ENCODE results near the gene PEX11B. TPM values are rescaled to one million over a fixed set of nuclear protein-coding genes. Genes with fewer than 3 reads are reported as not detected.

Gene PEX11B
- total RNA-seq, 1 experiment from 2014 or later, result 16.1 TPM

GRCh38 chr1:145961425-145962156, 43.1 kb upstream of the PEX11B start:
- Mint-ChIP-seq H3K27ac (ENCODE audit: unreplicated experiment) (no peak overlapping the region), H3K9me3 (ENCODE audit: unreplicated experiment) (no peaks in the 10 kb centered on the region), H3K36me3 (ENCODE audit: insufficient read depth, unreplicated experiment) (no peaks in the 10 kb centered on the region), H3K4me1 (ENCODE audit: low read depth, unreplicated experiment) (peaks cover 29% of the 10 kb centered on the region), H3K27me3 (ENCODE audit: insufficient read depth, unreplicated experiment) (peaks cover 15% of the 10 kb centered on the region), H3K4me3 (ENCODE audit: unreplicated experiment) (peak overlapping the region; percentile 68)
- ChIA-PET CTCF (no interaction called here), POLR2A (no interaction called here)
- Histone ChIP-seq H3K27me3 (replicated peaks; ENCODE audit: control insufficient read depth, insufficient read depth, low read length) (no peaks in the 10 kb centered on the region; the same call in 1 of the 2 replicates), H3K36me3 (ENCODE audit: control insufficient read depth, insufficient read depth, low read length) (no peaks in the 10 kb centered on the region), H3K9me3 (no peaks in the 10 kb centered on the region), H3K4me3 (ENCODE audit: low read depth, low read length) (peak overlapping the region; percentile 40), H3K4me1 (peaks cover 26% of the 10 kb centered on the region)
- no peak for DNase-seq
- TF ChIP-seq CTCF (IDR thresholded peaks at IDR 0.05; ENCODE audit: insufficient read depth in 1 of 2, low read depth in 1 of 2, low read length in 1 of 2, severe bottlenecking in 1 of 2, unreplicated experiment in 1 of 2), result no peak
- intact Hi-C loops (cut with micrococcal nuclease; ENCODE audit: unreplicated experiment), result loop anchor here (2.0 to 5.0 kb wide), 4 partner anchors 35 to 76 kb away; partner anchors contain the start of gene RBM8A
- BruUV-seq (replicated peaks), result no TSS peak

GRCh38 chr1:145961109-145961424, 42.5 kb upstream of the PEX11B start:
- peak overlapping the region; percentile 68 for H3K4me3 Mint-ChIP-seq (ENCODE audit: unreplicated experiment)
- no peaks in the 10 kb centered on the region for H3K36me3 Mint-ChIP-seq (ENCODE audit: insufficient read depth, unreplicated experiment)
- Histone ChIP-seq H3K36me3 (ENCODE audit: control insufficient read depth, insufficient read depth, low read length) (no peaks in the 10 kb centered on the region), H3K27me3 (replicated peaks; ENCODE audit: control insufficient read depth, insufficient read depth, low read length) (no peaks in the 10 kb centered on the region; the same call in 1 of the 2 replicates), H3K9me3 (no peaks in the 10 kb centered on the region), H3K4me3 (ENCODE audit: low read depth, low read length) (peak overlapping the region; percentile 40), H3K4me1 (peaks cover 26% of the 10 kb centered on the region)
- ChIA-PET CTCF (no interaction called here), POLR2A (no interaction called here)
- H3K4me1 Mint-ChIP-seq (ENCODE audit: low read depth, unreplicated experiment), result peaks cover 29% of the 10 kb centered on the region
- H3K9me3 Mint-ChIP-seq (ENCODE audit: unreplicated experiment), result no peaks in the 10 kb centered on the region
- BruUV-seq (replicated peaks), result no TSS peak
- peaks cover 15% of the 10 kb centered on the region for H3K27me3 Mint-ChIP-seq (ENCODE audit: insufficient read depth, unreplicated experiment)
- intact Hi-C loops (cut with micrococcal nuclease; ENCODE audit: unreplicated experiment), result loop anchor here (2.0 to 5.0 kb wide), 3 partner anchors 51 to 76 kb away; no protein-coding TSS in a partner anchor
- no peak for TF ChIP-seq CTCF (IDR thresholded peaks at IDR 0.05; ENCODE audit: insufficient read depth in 1 of 2, low read depth in 1 of 2, low read length in 1 of 2, severe bottlenecking in 1 of 2, unreplicated experiment in 1 of 2)
- DNase-seq, result no peak
- H3K27ac Mint-ChIP-seq (ENCODE audit: unreplicated experiment), result no peak overlapping the region

DNA sequence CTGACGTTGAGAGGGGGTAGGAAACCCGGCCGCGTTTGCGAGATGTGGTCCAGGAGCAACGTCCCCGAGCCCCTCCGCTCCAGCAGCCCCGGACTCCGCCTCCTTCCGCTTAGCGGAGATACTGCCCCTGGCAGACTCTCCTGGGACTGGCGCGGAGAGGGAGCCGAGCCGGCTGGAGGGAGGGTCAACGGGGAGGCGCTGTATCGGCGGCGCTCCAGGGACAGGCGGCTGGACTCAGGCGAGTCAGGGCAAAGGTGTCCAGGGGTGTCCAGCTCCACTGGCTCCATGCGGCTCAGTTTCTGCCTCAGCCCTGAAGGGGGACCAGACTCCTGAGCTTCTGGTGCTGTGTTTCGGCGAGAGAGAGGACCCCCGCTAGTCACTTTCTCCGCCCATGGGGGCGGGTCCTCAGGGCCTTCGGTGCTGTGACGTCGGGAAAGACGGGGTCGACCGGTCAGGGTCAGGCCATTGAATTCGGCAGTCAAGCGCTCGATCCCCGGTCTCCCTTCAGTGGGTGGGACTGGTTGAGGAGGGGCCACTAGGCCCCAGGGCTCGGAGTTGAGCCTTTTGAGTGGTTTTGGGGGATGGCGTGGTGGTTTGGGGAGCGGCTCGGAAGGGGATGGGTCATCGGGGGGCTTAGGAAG, 42.1 kb upstream of the PEX11B start:
- no peaks in the 10 kb centered on the region for H3K9me3 Mint-ChIP-seq (ENCODE audit: unreplicated experiment)
- peaks cover 15% of the 10 kb centered on the region for H3K27me3 Mint-ChIP-seq (ENCODE audit: insufficient read depth, unreplicated experiment)
- H3K27ac Mint-ChIP-seq (ENCODE audit: unreplicated experiment), result no peak overlapping the region
- intact Hi-C loops (cut with micrococcal nuclease; ENCODE audit: unreplicated experiment), result loop anchor here (2.0 to 5.0 kb wide), 3 partner anchors 52 to 77 kb away; no protein-coding TSS in a partner anchor
- H3K27me3 ChIP-seq (replicated peaks; ENCODE audit: control insufficient read depth, insufficient read depth, low read length), result no peaks in the 10 kb centered on the region; the same call in 1 of the 2 replicates
- no peaks in the 10 kb centered on the region for H3K9me3 ChIP-seq
- ChIA-PET CTCF (interaction anchor here (0.8 kb wide), 1 partner anchor 41 kb away, joined by 3 read pairs; no protein-coding TSS in a partner anchor), POLR2A (no interaction called here)
- H3K4me3 ChIP-seq (ENCODE audit: low read depth, low read length), result peak overlapping the region; percentile 40
- peaks cover 29% of the 10 kb centered on the region for H3K4me1 Mint-ChIP-seq (ENCODE audit: low read depth, unreplicated experiment)
- TF ChIP-seq CTCF (IDR thresholded peaks at IDR 0.05; ENCODE audit: insufficient read depth in 1 of 2, low read depth in 1 of 2, low read length in 1 of 2, severe bottlenecking in 1 of 2, unreplicated experiment in 1 of 2), result peak in 1 of 2 experiments; percentile 2
- DNase-seq, result peak; percentile 45 to 46
- H3K36me3 ChIP-seq (ENCODE audit: control insufficient read depth, insufficient read depth, low read length), result no peaks in the 10 kb centered on the region
- peak overlapping the region; percentile 68 for H3K4me3 Mint-ChIP-seq (ENCODE audit: unreplicated experiment)
- H3K36me3 Mint-ChIP-seq (ENCODE audit: insufficient read depth, unreplicated experiment), result no peaks in the 10 kb centered on the region
- no TSS peak for BruUV-seq (replicated peaks)
- H3K4me1 ChIP-seq, result peaks cover 26% of the 10 kb centered on the region

Measured in Caco-2 (cell line).